Fibroblast of gingiva (primary cell): ENCODE data around the gene NACC2.
A peak's percentile ranks its signal among the peaks of the same experiment; 100 is the strongest.

Source experiments
- DNase-seq: peaks from one replicate; pipeline ENCODE4 v3.0.0-alpha.2; 2011; ENCODE audit warnings: low read depth

Gene NACC2, protein sequence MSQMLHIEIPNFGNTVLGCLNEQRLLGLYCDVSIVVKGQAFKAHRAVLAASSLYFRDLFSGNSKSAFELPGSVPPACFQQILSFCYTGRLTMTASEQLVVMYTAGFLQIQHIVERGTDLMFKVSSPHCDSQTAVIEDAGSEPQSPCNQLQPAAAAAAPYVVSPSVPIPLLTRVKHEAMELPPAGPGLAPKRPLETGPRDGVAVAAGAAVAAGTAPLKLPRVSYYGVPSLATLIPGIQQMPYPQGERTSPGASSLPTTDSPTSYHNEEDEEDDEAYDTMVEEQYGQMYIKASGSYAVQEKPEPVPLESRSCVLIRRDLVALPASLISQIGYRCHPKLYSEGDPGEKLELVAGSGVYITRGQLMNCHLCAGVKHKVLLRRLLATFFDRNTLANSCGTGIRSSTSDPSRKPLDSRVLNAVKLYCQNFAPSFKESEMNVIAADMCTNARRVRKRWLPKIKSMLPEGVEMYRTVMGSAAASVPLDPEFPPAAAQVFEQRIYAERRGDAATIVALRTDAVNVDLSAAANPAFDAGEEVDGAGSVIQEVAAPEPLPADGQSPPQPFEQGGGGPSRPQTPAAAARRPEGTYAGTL

DNA sequence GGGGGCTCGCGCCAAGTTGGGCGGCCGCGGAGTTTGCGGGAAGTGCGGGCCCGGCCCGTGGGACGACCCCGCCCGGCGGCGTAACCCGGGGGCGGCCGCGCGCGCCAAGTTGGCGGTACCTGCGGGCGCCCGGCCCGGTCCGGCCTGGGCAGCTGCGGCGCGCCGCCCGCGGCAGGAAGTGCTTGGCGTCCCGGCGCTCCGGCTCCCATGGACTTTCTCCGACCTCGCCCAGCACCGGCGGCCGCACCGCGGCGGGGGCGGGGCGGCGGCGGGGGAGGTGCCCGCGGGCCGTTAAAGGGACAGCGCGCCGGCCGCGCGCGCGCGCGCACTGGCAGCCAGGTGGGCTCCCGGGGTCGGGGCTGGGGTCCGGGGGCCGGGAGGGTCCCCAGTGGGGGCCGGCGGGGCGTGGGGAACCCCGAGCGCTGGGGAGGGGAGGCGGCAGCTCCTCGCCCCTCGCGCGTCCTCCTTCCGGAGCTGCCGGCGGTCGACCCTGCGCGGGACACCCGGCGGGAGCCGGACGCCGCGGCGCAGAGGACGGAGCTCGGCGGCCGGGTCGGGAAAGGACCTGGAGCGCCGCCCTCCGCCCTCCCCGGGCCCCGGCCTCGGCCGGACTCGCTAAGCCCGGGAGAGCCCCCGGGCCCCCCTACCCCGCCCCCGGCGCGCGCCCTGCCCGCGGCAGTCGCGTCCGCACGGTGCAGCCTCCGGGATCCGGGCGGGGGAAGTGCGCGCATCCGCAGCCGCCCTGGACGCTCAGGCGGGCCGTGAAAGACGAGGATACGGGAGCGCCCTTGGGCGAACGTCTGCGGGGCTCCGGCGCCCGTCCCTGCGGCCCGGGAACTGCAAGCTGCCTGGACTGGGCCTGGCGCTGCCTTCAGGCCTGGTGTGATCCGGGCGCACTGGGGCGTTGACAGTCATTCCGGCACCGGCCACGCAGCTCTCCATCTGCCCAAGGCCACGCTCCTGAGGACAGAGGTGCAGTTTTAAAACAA, at the start of gene NACC2:
NACC2 (minus strand) TSS at position 220 of the 989 bp plus-strand sequence. CDS start 44,768 bp downstream, outside the sequence.
- peak; percentile 63 for DNase-seq

DNA sequence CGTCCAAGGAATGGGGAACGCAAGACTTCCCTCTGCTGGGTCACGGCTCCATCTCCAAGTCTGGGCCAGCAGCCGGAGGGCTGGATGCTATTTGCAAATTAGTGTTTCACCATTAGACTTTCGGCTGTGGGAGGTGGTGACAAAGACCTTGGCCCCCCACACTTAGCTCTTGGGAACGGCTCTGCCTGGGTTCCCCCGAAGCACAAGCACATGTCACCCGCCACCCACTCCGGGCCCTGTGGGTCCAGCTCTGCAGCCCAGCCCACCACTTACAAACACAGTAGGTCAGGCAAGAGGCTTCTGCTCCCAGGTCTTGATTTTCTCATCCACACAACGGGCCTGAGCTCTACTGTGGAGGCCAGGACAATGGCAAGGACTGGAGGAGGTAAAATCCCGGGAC, 49.4 kb upstream of the NACC2 start:
- DNase-seq, result no peak

DNA sequence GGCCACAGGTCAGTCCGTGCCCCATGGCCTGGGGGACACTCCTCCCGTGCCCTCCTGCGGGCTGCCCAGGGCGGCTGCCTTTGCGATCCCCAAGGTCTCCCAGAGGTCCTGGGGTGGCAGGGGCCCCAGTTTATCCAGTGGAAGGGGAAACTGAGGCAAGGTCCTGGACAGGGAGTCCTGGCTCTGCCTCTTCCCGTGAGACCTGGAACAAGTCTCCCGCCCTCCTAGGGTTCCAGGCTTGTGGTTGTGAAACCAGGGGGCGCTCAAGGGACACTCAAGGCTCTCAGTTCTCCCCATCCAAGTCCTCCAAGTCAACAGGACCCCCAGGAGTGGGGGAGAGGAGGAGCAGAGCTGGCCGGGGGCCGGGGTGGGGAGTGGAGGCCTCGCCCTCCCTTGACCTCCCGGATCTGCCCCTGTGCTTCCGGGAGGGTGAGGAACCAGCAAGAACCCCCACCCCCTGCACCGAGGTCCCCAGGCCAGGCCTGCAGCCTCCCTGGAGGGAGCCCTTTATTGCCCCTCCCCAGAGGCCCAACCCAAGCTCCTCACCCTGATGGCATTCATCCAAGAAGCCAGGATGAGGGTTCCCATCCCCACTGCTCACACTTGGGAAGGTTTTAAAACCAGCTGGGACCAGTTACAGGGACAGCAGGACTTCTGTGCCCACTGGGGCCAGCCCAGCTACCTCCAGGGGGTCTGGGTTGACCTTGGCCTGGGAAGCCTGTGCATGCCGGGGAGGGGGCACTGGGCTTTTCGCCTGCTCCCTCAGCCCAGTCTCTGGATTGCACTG, 48.3 kb upstream of the NACC2 start:
- no peak for DNase-seq

DNA sequence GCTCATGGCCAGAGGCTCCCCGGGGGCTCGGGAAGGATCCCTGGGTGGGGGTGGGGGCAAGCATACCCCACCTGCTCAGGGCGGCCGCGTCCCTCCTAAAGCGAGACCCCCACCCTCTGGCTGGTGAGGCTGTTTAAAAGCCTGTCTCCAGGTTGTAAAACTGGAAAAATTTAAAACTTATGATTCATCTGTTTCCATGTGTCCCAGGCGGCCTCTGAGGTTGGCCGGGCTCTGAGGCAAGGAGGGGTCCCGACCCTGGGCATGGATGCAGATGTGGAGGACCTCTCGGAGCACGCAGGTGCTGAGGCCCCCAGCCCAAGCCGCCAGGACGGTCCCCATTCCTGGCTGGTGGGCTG, 47.7 kb upstream of the NACC2 start:
- DNase-seq, result no peak

DNA sequence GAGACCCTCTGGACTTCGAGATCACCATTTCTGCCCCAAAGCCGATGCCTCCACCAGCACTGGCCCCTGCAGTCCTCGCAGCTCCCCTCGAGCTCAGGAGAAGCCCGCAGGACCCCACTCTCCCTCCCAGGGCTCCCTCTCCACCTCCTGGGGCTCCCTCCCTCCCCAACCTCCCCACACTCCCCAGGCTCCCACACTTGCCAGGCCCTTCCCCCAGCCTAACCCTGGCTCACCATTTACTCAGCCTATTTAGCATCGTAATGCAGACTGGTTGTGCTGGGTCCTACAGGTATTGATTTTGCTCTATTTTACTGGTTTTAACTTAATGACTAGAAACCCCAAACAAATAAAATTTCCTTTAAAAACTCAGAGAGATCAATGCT, 47.3 kb upstream of the NACC2 start:
- no peak for DNase-seq

DNA sequence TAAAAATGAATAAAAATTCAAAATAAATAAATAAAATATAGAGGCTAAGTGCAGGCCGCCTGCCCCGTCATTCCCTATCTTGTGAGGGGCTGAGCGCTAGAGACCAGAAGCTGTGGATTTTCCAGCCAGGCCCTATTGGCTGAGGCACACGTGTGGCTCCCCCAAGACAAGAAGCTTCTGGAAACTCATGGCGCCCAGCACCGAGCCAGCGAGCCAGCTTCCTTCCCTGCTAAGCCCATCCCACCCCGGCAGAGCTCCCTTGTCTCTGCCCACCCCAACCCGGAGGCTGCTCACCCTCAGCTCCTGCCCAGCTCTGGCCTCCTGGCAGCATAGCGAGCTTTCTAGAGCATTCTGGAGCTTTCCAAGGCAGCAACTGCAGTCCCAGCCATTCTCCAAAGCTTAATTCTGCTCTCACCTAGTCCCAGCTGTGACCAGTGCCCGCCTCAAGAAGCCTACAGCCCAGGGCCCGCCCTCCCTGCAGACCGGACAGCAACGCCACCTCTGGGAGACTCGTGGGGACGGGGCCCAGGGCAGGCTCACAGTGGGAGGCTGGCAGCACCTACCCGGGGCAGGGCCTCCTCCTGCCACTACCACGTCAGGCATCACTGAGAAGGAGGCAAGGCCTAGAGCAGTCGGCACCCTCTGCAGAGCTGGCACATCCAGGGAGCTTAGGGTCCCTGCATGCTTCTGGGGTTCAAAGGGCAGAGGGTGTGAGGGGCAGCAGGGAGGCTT, 46.8 kb upstream of the NACC2 start:
- no peak for DNase-seq

DNA sequence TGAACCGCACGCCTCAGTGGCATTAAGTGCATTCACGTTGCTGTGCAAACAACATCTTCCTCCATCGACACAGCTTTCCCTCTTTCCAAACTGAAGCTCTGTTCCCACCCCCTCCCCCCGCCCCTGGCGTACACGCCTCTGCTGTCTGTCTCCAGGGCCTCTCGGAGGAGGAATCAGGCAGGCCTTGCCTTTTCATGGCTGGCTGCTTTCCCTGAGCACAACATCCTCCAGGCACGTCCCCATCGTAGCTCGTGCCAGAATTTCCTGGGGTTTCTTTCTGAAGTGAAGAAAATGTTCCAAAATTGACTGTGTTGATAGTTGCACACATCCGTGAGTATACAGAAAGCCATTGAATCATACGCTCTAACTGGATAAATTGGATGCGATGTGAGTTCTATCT, 45.9 kb upstream of the NACC2 start:
- no peak for DNase-seq

DNA sequence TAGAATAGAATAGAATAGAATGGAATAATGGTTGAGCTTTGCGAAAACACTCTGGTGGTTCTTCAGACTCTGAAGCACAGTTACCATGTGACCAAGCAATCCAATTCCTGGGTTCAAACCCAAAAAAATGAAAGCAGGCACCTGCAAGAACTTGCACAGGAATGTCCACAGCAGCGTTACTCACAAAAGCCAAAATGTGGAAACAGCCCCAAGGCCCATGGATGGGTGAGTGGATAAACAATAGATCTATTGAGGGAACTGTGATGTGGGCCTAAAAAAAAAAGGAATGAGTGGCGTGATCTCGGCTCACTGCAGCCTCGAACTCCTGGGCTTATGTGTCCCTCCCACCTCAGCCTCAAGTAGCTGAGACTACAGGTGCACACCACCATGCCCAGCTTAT, 45.0 kb upstream of the NACC2 start:
- DNase-seq, result no peak

DNA sequence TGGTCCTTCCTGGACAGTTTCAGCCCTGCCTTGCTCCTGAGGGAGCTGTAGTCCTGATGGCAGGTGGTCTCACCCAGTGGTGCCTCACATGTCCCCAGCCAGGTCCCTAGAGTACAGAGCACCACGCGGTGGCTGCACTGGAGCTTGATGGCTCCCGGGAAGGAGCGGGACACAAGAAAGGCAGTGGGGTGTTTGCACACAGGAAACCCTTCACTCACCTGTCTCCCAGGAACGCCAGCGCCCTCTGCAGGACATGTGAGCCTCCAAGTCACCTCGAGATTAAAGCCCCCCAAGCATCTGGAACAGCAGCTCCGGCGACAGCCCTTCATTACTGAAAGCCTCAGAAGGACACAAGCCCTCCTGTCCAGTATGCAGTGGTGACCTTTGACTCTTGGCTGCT, 43.5 kb upstream of the NACC2 start:
- no peak for DNase-seq

DNA sequence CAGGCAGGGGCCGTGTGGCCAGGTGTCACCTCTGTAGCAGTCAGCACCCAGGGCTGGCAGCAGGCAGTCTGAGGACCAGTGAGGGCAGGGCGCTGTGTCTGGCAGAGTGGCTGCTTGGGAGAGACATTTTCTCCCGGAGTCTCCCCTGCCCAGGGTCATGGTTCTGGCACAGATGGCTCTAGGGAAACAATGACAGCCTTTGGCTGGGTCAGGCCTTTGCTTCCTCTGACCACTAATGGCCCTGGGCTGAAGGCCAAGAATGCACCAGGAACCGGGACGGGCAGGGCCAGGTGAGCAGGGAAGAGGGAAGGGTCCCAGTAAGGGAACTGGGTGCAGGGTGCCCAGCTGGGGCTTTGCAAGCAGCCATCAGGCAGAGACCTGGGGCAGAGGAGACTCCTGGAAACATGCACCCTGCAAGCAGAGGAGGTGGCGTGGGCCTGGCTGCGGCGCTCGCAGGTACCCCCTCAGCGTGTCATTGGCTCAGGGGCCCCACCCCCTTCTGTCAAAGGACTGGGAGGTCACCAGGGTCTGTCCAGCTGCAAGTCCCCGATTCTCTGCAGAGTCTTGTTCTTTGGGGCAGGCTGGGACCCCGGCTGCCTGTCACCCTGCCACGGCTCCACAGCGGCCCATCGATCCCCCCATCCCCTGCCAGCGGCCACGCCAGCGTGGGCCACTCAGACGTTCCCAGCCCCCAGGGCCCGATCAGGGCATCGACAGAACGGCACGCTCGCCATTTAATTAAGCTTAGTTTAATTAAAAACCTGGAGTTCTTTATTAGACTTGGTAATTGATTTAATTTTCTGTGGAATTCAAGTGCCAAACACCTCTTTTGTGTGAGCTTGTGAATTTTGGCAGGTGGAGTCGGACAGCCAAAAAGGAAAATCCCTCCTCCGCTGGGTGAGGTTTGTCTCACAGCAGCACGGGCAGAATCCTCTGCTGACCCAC, 42.5 kb upstream of the NACC2 start:
- DNase-seq, result no peak

DNA sequence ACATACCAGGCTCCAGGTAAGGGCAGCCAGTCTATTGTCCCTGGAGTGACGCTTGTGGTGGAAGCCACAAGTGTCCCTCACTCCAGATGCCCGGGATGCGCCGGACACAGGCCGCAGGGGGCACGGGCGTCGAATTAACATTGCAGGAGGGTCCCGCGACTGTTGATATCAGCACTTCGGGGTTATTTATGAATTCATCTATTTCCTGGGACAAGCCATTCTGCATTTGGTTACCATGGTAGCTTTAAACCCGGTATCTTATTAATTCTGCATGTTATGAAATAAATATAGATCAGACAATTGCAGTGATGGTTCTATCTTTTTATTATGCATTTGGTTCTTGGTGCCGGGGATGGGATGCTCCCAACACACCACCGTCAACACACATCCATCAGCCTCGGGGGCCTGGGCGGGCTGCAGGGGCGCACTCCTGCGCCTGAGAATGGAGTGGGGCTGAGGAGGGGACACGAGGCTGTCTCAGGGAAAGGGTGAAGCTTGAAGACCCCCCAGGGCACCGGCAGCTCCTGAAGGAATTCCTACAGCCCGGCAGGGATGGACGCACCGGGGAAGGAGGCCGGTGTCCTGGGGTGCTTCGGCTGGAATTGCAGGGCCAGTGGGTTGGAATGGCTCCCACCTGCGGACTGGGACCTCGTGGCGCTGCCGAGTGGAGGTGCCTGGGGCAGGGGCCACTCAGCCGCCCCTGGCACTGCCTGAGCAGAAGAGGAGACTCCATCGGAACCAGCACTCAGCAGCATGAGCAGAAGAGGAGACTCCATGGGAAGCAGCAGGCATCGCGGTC, 41.2 kb upstream of the NACC2 start:
- DNase-seq, result no peak

DNA sequence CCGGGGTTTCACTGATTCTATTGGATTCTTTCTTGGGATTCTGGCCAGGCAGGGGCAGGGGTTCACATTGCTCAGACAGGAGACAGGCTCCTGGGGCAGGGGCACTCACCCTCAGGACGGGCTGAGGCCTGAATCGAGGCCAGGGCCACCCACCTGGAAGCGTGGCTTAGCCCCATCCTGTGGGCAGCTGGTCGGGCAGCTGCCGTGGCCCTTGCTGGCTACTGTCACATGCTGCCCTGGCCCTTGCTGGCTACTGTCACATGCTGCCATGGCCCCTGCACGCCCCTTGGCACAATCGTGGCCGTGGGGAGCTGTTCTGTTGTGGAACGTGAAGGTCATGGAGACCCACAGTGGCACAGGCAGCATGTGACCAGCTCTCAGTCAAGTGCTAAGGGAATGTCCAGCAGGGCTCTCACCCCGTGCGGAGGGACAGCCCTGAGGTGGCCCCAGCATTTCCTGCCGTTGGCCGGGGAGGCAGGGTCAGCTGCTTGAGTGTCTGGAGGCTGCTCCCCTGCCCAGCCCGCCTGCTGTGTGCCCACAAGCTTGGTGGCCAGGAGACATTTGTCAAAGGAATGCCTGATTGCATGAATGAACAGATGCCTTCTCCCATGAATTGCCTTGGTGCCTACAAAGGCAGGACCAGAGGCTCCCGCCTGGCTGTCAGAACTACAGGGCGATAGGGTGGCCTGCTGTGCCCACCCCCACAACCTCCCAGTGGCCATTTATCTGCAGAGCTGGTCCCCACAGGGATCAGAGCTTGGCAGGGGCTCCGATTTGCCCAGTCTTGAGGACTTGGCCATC, 40.4 kb upstream of the NACC2 start:
- no peak for DNase-seq

DNA sequence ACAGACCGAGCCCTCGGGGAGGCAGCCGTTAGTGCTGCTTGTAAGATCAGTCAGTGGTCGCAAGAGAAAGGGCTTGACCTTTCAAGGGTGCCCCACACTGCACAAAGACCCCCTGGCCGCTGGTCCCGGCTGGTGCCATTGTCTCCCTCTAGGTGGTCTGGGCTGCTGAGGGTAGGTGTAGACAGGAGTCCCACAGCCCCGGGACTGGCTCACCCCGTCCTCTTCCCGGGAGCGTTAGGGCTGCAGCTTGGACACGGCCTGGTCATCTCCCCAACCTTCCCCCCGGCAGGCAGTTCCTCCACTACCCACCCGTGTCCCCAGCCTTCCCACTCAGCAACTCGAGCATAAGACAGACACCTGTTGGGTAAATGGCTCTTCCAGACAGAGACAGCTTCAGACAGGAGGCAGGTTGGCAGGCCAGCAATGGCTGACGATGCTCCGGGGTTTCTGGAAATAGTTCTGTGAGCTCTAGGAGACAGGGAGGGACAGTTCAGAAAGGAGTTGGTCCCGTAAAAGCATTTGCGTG, 38.9 kb upstream of the NACC2 start:
- DNase-seq, result no peak

DNA sequence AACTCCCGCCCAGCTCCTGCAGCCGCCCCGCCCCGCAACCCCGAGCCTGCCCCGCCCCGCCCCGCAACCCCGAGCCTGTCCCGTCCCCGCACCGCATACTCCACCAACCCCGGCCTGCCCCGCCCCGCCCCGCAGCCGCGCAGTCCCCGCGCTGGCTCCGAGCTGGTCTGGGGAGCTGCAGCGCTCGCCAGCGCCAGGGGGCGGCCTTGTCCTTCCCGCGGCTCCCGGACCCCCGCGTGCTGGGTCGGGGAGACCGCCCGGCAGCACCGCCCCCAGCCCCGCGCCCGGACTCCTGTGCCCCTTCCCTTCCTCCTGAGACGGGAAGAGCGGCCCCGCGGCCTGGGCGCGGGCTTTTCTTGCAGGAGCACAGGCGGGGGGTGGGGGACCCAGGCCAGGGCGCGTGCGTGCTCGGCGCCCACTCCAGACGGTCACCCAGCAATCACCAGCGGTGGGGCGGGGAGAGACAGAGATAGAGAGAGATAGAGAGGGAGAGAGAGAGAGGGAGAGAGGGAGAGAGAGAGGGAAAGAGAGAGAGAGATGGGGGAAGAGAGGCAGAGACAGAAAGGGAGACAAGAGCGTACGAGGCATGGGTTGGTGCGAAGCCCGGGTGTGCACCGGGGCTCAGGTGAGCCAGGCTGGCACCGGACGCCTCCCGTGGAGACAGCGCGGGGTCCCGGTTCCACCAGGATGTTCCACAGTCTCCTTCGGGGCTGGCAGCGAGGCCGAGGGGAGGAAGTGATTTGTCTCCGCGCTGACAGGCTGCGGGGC, 38.3 kb upstream of the NACC2 start:
- no peak for DNase-seq

DNA sequence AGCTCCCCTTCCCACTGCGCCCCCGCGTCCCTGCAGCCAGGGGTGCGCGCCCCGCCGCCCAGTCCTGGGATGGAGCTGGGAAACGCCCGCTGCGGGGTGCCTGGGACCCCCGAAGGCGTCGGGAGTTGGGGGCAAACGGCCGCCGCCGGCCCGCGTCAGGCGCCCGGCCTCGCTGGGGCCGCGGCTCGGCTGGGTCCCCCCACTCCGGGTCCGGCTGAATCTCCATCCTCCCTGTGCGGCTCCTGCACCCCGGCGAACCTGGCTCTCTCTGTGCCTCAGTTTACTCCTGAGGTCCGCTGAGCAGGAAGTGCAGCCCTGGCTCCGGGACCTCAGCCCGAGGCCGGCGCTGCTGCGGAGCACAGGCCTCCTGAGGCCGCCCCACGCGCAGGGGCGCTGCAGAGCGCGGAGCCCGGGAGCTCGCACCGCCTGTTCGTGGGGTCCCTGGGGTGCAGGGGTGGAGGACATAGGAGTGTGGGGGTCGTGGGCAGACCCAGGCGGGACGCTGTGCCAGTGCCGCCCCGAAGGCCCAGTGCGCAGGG, 37.5 kb upstream of the NACC2 start:
- no peak for DNase-seq

DNA sequence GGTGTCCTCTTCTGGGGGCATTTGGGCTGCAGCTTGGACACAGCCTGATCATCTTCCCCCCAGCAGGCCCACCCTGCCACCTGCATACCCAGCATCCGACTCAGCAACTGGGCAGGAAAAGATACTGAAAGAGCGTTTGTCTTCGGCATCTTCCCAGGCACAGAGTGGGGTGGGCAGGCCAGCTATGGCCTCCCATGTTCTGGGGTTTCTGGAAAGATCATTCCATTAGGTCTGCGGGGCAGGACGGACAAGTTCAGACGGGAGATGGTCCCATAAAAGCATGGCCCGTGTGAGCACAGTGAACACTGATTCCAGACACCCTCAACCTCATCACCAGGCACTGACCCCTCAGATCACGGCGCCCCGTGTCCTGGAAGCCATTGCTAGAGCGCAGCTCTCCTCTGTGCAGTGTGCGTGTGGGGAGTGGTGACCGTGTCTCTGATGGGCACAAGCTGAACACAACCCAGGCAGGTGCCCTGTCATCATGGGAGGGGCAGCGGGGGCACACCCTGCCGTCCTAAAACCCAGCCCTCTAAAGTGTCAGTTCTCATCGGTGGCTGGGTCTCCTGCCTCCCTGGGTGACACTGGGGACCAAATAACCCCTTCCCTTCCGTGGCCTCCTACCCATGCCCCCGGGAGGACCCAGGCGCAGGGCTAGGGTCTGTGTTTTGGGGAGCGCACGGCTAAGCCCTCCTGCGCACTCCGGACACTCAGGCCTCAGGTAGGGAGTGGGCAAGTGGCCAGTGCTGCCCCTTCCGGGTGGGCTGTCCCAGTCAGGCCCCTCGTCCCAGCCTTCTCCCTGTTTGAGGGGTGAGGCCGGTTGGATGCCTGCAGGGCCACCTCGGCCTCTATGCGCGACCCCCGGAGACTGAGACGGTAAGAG, 36.8 kb upstream of the NACC2 start:
- no peak for DNase-seq
